SK-N-SH (cell line): ENCODE results near the gene MAP6.

Experiments
- CHD2 ChIP-seq: fragments of 150-350 bp; IDR thresholded peaks from 2 replicates; pipeline ENCODE4 v1.6.1; 2018; ENCODE audit warnings: low read length; ENCODE audit not compliant: partially characterized antibody
- CTCF ChIP-seq: fragments of 200-600 bp; sonication (generic); IDR thresholded peaks from 2 replicates; pipeline ENCODE4 v1.6.1; 2017; ENCODE audit warnings: antibody characterized with exemption, mild to moderate bottlenecking, moderate library complexity
- EP300 ChIP-seq, 2 experiments: IDR thresholded peaks; 2 replicates each; pipeline versions ENCODE4 v1.4.0 to v1.6.1; 2012; ENCODE audit warnings: borderline replicate concordance in 1 of 2, low read depth in 1 of 2, low read length in 1 of 2
- EZH2phosphoT487 ChIP-seq: fragments of 200-600 bp; sonication (generic); IDR thresholded peaks from 2 replicates; pipeline ENCODE4 v1.6.1; 2017; ENCODE audit warnings: low read depth, mixed run types, mild to moderate bottlenecking, antibody characterized with exemption, moderate library complexity, borderline replicate concordance
- FOXM1 ChIP-seq: IDR thresholded peaks from 2 replicates; pipeline ENCODE4 v1.4.0; 2012; ENCODE audit warnings: low read depth, mild to moderate bottlenecking
- GABPA ChIP-seq: IDR thresholded peaks from 2 replicates; pipeline ENCODE4 v1.4.0; 2012; ENCODE audit warnings: low read depth, mild to moderate bottlenecking
- GATA2 ChIP-seq: sonication (generic); formaldehyde crosslinking; IDR thresholded peaks from 2 replicates; pipeline ENCODE4 v1.5.0; 2020; ENCODE audit warnings: mild to moderate bottlenecking, missing genetic modification reagents
- NRF1 ChIP-seq: IDR thresholded peaks from 2 replicates; pipeline ENCODE4 v1.6.1; 2012; ENCODE audit warnings: low read depth, mild to moderate bottlenecking, low read length
- POLR2AphosphoS5 ChIP-seq: IDR thresholded peaks from 2 replicates; pipeline ENCODE4 v1.6.1; 2012; ENCODE audit warnings: low read depth, low read length
- RAD21 ChIP-seq: IDR thresholded peaks from 2 replicates; pipeline ENCODE4 v1.6.1; 2012; ENCODE audit warnings: mild to moderate bottlenecking, low read length
- RFX5 ChIP-seq: IDR thresholded peaks from 2 replicates; pipeline ENCODE4 v1.6.1; 2012; ENCODE audit warnings: mild to moderate bottlenecking, improper control_type of control experiment, low read length
- SMC3 ChIP-seq: IDR thresholded peaks from 2 replicates; pipeline ENCODE4 v1.6.1; 2012; ENCODE audit warnings: low read depth, low read length, improper control_type of control experiment
- TF ChIP-seq, protein P1 (sequence below): IDR thresholded peaks from 2 replicates; pipeline ENCODE4; 2012

DNA sequence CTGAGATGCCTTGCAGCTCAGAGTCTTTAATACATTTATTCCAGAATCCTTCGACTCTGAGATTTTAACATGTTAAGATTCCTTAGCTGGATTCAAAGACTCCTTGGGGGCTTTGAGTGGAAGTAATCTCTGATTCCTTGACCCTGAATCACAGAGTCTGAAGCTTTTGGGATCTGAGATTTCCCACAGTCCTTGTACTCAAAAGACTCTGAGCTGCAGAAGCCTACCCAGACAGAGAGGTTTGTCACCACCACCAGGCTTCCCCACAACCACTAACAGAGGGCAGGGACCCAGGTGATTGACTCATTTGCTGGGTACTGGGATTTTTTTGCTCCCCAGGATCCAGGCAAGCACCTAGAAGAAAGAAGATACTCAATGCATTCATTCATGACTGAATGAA, 108.2 kb downstream of the MAP6 start:
- no peak for TF ChIP-seq GABPA
- no peak for TF ChIP-seq EZH2phosphoT487
- TF ChIP-seq EP300 (IDR thresholded peaks at IDR 0.05; ENCODE audit: borderline replicate concordance in 1 of 2, low read depth in 1 of 2, low read length in 1 of 2): no peak
- no peak for TF ChIP-seq FOXM1
- no peak for TF ChIP-seq CHD2
- TF ChIP-seq NRF1: no peak
- TF ChIP-seq SMC3: no peak
- no peak for TF ChIP-seq POLR2AphosphoS5
- TF ChIP-seq CTCF: no peak
- TF ChIP-seq RAD21: no peak
- TF ChIP-seq GATA2 (CRISPR knock-in tag): no peak
- TF ChIP-seq, protein P1, sequence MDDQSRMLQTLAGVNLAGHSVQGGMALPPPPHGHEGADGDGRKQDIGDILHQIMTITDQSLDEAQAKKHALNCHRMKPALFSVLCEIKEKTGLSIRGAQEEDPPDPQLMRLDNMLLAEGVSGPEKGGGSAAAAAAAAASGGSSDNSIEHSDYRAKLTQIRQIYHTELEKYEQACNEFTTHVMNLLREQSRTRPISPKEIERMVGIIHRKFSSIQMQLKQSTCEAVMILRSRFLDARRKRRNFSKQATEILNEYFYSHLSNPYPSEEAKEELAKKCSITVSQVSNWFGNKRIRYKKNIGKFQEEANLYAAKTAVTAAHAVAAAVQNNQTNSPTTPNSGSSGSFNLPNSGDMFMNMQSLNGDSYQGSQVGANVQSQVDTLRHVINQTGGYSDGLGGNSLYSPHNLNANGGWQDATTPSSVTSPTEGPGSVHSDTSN: no peak
- no peak for TF ChIP-seq RFX5
